Stomach (tissue), 4 donors: Measurements from ENCODE around the gene GJA5.

ENCODE experiments used
- POLR2A ChIP-seq, 4 donors: fragments of 450-650 bp; IDR thresholded peaks; one replicate each; pipeline ENCODE4 v1.6.1; 2016; ENCODE audit warnings: antibody characterized with exemption in 4 of 4, control low read depth in 2 of 4, mild to moderate bottlenecking in 1 of 4, moderate library complexity in 1 of 4
- POLR2AphosphoS5 ChIP-seq, 3 donors: sonication (generic); formaldehyde crosslinking; IDR thresholded peaks; one replicate each; pipeline ENCODE4 v1.6.1; 2016; ENCODE audit warnings: antibody characterized with exemption in 3 of 3
- TF ChIP-seq, protein P1 (sequence below), 7 experiments: fragments of 450-650 bp in 4 of 7; fragments of 200-600 bp in 3 of 7; sonication (generic) in 3 of 7; IDR thresholded peaks; one replicate each; pipeline ENCODE4 v1.5.1; 2016 to 2019; ENCODE audit warnings: antibody characterized with exemption in 7 of 7, control low read depth in 2 of 7, mild to moderate bottlenecking in 1 of 7

DNA sequence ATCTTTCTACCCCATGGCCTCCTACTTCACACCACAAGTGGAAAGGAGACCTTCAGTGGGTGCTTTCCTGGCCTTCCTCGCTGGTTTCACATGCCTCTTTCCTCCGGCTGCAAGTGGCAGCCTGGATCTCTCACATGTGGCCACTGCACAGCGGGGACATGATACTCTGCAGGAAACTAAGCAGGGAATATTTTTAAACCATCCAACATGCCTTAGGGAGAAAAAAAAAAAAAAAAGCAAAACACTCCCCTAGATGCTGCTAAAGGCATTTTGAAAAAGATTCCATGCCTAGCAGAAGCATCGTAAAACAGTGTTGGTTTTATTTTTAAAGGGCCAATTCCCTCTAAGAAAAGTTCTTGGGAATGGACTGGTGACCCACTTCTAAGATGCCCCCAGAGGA, 12.2 kb upstream of the GJA5 start:
- TF ChIP-seq, protein P1, sequence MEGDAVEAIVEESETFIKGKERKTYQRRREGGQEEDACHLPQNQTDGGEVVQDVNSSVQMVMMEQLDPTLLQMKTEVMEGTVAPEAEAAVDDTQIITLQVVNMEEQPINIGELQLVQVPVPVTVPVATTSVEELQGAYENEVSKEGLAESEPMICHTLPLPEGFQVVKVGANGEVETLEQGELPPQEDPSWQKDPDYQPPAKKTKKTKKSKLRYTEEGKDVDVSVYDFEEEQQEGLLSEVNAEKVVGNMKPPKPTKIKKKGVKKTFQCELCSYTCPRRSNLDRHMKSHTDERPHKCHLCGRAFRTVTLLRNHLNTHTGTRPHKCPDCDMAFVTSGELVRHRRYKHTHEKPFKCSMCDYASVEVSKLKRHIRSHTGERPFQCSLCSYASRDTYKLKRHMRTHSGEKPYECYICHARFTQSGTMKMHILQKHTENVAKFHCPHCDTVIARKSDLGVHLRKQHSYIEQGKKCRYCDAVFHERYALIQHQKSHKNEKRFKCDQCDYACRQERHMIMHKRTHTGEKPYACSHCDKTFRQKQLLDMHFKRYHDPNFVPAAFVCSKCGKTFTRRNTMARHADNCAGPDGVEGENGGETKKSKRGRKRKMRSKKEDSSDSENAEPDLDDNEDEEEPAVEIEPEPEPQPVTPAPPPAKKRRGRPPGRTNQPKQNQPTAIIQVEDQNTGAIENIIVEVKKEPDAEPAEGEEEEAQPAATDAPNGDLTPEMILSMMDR (IDR thresholded peaks at IDR 0.05) = no peak
- TF ChIP-seq POLR2A (IDR thresholded peaks at IDR 0.05) = no peak
- no peak for TF ChIP-seq POLR2AphosphoS5 (IDR thresholded peaks at IDR 0.05)
